Measurements from ENCODE around the gene NXPH2.

NXPH2 gene

DNA sequence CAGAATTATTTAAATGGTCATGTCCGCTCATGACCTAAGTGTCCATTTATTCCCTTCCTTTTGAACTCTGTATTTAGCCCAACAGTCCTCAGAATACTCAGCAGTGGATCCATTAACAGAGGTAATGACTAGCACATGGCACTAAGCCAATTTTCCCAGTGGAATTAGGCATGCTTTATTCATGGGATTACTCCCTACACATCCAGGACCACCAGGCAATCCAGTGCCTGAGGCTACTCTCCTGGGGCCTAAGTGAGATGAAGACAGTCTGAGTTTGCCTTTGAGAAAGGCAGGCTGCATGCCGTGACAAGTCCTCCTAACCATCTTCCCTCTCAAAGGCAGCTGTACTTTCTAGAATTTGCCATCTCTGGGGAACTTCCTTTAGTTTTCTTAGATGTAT is 150.0 kb downstream of the NXPH2 start:
- FAIRE-seq: no peak

DNA sequence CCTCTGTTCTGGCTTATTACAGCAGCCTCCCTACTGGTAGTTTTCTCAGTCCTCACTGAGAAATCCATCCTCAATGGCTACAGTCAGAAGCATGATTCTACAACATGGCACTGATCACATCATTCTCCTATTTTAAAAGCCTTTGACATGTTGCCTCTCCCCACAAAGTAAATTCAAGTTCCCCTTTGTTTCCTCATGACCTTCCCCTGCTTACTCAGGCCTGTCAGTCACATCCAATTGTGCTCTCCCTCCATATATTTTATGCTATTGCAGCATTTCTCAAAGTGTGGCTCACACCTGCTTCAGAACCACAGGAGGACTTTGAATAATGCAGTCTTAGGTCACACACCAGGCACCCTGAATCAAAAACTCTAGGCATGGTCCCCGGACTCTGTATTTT is 154.0 kb downstream of the NXPH2 start:
- FAIRE-seq: no peak

DNA sequence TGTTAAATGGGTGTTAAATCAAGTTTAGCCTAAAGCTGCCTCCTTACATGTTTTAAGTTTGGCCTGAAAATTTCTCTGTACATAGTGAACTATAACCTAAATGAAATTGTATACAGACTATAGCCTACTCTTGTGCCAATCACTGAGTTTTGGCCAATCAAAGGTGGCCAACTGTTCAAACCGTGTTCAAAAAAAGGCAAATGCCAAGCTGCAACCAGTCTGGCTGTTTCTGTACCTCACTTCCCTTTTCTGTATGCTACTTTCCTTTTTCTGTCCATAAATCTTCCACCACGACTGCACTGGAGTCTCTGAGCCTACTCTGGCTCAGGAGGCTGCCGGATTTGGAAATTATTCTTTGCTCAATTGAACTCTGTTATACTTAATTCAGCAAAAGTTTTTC is 157.6 kb downstream of the NXPH2 start:
- no peak for FAIRE-seq

DNA sequence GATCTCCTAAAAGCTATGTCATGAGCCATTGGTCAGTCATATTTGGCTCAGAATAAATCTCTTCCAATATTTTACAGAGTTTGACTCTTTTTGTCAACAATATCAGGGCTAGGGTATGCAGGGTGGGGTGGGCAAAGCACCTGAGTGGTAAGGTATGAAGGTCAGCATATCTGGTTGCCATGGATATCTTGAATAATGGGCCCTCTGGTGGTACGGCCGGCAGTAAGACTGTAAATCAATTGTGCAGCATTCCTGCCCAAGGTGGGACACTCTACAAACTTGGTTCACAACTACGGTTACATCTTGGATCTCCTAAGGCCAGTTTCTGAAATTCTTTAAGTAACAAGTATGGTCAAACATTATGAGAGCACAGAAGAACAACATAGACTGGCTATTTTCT is 159.1 kb downstream of the NXPH2 start:
- FAIRE-seq: no peak

DNA sequence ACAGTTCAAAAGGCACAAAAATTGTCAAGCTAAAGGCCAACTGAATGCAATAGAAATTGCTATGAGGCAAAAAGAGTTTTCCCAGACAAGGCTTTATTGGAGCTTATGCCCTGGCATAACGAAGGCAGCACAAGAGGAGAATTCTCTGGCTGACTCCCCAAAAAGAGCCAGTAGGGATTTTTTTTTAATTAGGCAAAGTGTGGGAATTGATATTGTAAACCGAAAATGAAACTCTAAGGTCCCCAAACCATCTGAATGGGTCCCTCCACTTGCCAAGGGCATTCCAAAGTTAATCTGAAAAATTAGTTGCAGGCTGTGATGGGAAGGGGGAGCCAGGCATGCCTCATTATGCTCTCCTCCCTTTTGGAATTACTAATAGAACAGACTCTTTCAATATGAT is 159.8 kb downstream of the NXPH2 start:
- FAIRE-seq: no peak

All from A204.1 (cell line).